ENCODE measurements around the gene MTURN.
"Not testable (repeated sequence)": the region's sequence is repeated elsewhere in the genome, so short reads cannot be mapped to it uniquely, and the experiment has no call there.

Gene MTURN

DNA sequence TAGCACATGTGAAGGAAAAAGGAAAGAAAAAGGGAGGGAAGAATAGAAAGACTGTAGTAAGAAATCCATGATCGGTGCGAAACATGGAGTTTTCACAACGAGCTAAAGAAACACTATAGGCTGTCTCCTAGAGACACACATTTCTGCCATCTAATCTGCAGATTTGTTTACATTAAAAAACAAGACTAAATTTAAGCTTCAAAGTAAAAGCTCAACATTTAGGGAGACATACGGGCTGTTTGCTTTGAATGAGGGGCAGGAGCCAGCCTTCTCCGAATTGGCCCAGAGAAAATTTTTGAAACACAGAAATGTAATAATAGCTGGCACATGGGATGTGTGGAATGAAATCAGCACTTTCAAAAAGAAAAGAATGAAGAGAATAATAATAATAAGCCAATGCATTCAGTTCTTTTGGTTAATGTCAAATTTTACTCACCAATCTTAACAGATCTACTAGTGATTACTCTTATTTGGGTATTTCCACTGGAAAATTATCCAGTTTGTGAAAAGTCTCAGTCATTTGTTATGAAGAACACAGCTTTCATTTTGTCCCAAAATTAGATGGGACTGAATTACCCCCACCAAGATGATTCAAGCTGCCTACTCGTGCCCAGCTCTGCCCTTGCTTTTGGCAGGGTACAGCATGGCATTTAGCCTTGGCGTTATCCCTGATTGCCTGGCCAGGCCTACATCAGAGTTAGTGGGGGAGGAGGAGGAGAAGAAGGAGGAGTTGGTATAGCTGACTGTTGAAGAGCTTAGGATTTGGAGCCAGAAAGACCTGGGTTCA is 47.1 kb downstream of the MTURN start:
- no peak for DNase-seq

GRCh38 chr7:30182814-30183213 is 48.0 kb downstream of the MTURN start:
- no peak for DNase-seq

- no peak for DNase-seq
Measured at GRCh38 chr7:30183749-30184369, 49.1 kb downstream of the MTURN start.

DNA sequence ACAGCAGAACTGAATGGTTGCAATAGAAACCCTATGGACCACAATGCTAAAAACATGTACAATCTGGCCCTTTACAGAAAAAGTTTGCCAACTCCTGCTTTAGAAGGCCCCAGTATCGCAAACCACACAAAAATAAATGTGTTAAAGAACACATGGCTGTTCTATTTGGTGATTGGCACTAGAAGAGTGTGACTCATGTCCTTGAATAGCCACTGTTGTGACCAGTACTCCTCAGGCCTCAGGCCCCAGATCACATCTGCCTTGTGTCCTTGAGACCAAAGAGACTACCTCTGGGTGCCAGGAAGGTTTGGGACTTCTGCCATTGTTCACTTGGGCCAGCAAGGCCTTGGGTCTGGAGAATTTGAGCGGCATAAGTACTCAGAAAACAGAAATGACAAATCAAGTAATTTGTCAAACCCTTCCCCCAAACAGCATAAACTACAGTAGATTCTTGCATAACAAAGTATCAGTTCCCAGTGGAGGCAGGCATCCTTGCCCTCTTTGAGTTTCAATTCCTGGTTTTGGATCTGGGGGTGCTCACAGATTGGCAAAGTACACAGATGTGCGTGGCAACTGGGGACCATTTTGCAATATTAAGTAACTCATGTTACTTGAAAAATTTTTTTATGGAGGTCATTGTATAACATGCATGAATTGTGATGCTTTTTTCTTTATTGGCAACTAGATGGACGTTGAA is 50.2 kb downstream of the MTURN start:
- no peak for DNase-seq

GRCh38 chr7:30185496-30185895 is 50.7 kb downstream of the MTURN start:
- no peak for DNase-seq

- no peak for DNase-seq
Measured at GRCh38 chr7:30186725-30187124, 51.9 kb downstream of the MTURN start.

GRCh38 chr7:30187513-30187912 is 52.7 kb downstream of the MTURN start:
- DNase-seq, result no peak

GRCh38 chr7:30188381-30188780 is 53.6 kb downstream of the MTURN start:
- DNase-seq, result not testable (repeated sequence)

DNA sequence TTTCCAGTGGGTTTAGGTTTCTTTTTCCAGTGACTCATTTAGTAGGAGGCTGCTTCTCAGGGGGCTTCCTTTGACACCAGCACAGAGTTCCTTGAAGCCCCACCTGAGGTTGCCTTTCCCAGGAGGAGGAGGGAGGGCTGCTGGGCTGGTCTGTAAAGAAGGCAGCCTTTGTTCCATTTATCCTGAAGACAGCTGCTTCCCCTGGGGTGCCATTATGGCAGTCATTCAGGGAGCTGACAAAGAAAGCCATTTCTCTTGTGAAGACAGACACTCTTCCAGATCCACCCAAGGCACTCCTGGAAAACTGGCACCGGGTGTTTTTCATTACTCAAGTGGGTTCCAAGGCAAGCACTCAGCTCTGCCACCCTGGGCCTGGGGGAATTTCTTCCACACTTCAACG is 54.0 kb downstream of the MTURN start:
- no peak for DNase-seq

DNA sequence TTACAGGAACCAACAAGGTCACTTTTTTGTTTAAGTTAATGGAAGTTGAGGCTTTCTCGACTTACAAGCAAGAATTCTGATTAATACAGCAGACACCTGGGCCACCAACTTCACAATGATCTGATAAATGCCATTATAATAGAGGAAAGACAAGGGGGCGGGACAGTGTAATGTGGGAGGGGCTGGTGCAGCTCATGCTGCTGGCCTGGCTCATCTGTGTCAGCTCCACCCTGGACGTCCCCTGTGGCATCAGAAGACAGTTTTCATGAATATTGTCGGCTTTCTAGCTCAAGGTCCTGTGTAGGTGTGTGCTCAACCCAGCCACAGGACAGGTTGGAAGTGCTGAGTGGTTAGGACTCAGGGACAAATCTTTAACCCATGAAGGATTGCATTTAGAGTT is 57.0 kb downstream of the MTURN start:
- no peak for DNase-seq

GRCh38 chr7:30193336-30193943 is 58.7 kb downstream of the MTURN start:
- no peak for DNase-seq

GRCh38 chr7:30196408-30196807 is 61.6 kb downstream of the MTURN start:
- DNase-seq, result no peak

GRCh38 chr7:30197438-30197837 is 62.7 kb downstream of the MTURN start:
- DNase-seq, result no peak

DNA sequence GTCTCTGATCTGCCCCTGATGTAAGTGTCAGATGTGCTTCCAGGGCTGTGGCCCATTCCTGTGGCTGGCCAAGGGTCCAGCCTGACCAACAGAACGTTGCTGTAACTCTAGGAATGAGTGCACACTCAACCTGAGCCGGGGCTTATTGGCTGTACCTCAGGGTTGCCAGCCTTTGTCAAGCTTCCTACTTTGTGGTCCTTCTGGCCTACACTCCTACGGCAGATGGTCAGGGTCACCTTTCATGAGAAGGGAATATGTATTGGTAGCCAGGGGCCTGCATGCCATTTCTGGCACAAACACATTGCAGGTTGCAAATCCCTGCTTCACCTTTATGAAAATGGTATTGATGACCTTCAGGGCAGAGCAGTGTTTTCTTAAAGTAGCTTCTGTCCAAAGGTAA is 64.5 kb downstream of the MTURN start:
- DNase-seq, result no peak

DNA sequence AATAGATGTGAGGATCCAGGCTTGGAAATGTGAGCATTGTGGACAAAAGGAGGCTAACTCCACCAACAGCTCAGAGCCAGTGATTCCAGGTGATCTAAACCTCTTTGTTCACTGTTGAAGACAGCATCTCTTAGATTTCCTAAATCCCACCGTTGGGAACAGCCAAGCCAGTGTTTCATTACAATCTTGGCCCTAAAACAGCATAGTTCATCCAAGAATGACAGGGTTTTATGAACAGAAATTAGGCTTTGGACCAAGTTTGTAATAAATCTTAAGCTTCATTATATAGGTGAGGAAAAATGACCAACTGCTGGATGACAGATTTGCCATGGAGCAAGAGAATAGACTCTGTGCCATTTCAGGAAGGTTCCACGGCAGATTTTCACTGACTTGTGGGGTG is 65.8 kb downstream of the MTURN start:
- DNase-seq, result no peak

DNA sequence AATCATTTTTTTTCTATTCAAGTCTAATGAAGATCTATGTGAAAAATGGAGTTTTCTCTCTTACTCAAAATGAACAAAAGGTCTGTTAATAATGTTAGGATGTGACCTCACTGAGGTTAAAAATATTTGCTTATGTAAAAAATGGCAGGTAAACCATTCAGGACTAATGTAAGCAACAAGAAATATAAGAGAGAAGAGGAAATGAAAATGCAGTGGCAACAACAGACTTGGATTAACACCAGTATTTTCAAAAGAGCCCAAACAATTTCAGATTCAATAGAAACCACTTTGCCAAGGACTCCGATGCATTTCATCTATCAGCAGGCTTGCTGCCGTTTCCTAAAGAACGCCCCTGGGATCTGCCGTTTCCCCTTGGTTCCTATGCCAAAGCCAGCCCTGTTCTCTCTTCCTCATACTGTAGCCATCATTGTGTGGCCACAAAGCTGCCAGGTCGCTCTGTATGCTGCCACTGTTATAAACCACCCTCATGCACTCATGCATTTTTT is 66.4 kb downstream of the MTURN start:
- no peak for DNase-seq

- DNase-seq, result no peak
Measured at GRCh38 chr7:30201921-30202320, 67.1 kb downstream of the MTURN start.

- no peak for DNase-seq
Measured at GRCh38 chr7:30202671-30203070, 67.9 kb downstream of the MTURN start.

DNA sequence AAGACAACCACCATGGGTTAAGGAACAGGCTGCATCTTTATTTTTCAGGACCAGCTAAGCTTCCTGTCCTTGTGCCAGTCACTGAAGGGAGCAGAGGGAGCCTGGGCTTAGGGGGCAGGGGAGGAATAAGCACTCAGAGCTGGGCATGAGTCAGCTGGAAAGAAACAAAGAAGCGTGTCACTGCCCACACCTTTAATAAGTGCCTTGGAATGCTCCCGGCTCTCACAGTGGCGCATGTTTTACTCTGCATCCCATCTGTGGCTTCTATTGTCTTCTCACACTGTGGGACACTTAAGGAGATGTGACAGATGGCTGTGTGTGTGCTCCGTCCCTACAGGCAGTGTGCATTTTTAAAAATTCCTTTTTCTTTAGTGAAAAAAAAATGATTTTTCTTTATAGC is 71.7 kb downstream of the MTURN start:
- no peak for DNase-seq

DNA sequence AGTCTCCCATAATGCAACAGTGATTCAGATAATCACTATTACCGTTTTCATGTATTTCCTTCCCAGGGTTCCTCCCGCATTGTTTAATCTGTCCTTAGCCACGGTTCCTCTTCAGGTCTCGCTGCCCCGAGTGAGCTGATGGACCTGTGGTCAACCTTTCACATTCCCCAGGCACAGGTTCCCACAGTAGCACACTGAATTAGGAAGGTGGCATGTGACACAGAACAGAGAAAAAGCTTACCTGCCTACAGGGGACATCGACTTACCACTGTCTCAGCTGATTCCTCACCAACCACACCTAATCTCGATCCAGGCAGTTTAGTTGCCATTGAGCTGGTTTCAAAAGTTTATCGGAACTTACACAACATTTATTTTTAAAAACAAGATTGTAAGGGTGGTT is 72.2 kb downstream of the MTURN start:
- no peak for DNase-seq

- no peak for DNase-seq
Measured at GRCh38 chr7:30207376-30207775, 72.6 kb downstream of the MTURN start.

GRCh38 chr7:30209951-30210350 is 75.2 kb downstream of the MTURN start:
- DNase-seq, result no peak
